Measurements from ENCODE around the gene ALX3.

ALX3 gene

GRCh38 chr1:110070671-110071242, at the start of gene ALX3:
Gene ALX3 (minus strand): TSS chr1:110070672. CDS start chr1:110070612, 60 bp downstream.
- DNase-seq: no peak

GRCh38 chr1:110119843-110120242, 49.4 kb upstream of the ALX3 start:
- peak; percentile 5 for DNase-seq

- no peak for DNase-seq
These were observed 48.3 kb upstream of the ALX3 start for GRCh38 chr1:110118636-110119396.

GRCh38 chr1:110114784-110115183, 44.3 kb upstream of the ALX3 start:
- no peak for DNase-seq

- no peak for DNase-seq
These were observed 43.7 kb upstream of the ALX3 start for GRCh38 chr1:110114173-110114572.

GRCh38 chr1:110113551-110113950, 43.1 kb upstream of the ALX3 start:
- no peak for DNase-seq

GRCh38 chr1:110112656-110113055, 42.2 kb upstream of the ALX3 start:
- no peak for DNase-seq

- no peak for DNase-seq
These were observed 41.7 kb upstream of the ALX3 start, which contains the start of gene UBL4B for GRCh38 chr1:110112143-110112542. Gene UBL4B (plus strand): TSS chr1:110112443. CDS start chr1:110112535, 92 bp downstream.

GRCh38 chr1:110111081-110111480, 40.6 kb upstream of the ALX3 start:
- no peak for DNase-seq

- DNase-seq: no peak
These were observed 37.5 kb upstream of the ALX3 start for GRCh38 chr1:110107867-110108469.

GRCh38 chr1:110106013-110106941, 35.8 kb upstream of the ALX3 start:
- peak; percentile 45 for DNase-seq

- DNase-seq: no peak
These were observed 31.6 kb upstream of the ALX3 start for GRCh38 chr1:110102081-110102480.

GRCh38 chr1:110100335-110100734, 29.9 kb upstream of the ALX3 start:
- no peak for DNase-seq

- DNase-seq: no peak
These were observed 28.0 kb upstream of the ALX3 start for GRCh38 chr1:110098222-110099026.

GRCh38 chr1:110097507-110098221, 27.2 kb upstream of the ALX3 start:
- DNase-seq: no peak

GRCh38 chr1:110094931-110095654, 24.6 kb upstream of the ALX3 start:
- no peak for DNase-seq

GRCh38 chr1:110092991-110093390, 22.5 kb upstream of the ALX3 start:
- DNase-seq: no peak

GRCh38 chr1:110091791-110092190, 21.3 kb upstream of the ALX3 start:
- no peak for DNase-seq

GRCh38 chr1:110091381-110091780, 20.9 kb upstream of the ALX3 start:
- no peak for DNase-seq

- DNase-seq: no peak
These were observed 19.2 kb upstream of the ALX3 start for GRCh38 chr1:110089561-110090275.
